ENCODE measurements around the gene TMEM74B.

- no peak for TF ChIP-seq CTCF (IDR thresholded peaks at IDR 0.05)
- no peak for TF ChIP-seq ZFX (IDR thresholded peaks at IDR 0.05; ENCODE audit: borderline replicate concordance)
These were observed 21.8 kb upstream of the TMEM74B start for GRCh38 chr20:1206366-1207148.
